Measurements from ENCODE around the gene NOP56. TPM values are rescaled to one million over a fixed set of nuclear protein-coding genes. Genes with fewer than 3 reads are reported as not detected.
A peak's percentile ranks its signal among the peaks of the same experiment; 100 is the strongest.

Gene NOP56
- total and polyA plus RNA-seq, 2 donors (not counting 1 experiment from before 2014, with no cell fraction given): 212 to 247 TPM

DNA sequence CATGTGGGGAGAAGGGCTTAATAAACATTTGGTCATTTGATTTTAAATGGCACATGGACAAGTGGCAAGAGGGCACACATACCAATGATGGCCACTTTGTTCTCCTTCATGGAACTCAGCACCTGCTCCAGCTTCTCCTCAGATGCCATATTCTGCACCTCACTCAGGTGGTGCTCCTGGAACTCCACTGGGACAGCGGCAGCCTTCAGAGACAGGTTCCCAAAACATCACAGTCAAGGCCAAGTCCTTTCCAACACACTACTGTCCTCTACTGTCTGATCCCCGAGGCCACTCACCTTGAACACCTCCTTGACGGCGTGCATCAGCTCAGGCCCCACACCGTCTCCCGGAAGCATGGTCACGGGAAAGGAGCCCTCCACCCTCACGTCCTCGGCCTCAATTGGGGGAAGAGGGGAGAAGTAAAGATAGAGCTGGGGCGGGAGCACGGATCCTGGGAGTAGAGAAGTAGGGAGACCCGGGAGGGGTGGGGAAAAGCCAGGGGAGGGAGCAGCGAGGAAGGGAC lies 11.0 kb downstream of the NOP56 start:
- CTCF ChIA-PET: interaction anchor here (0.6 to 3.4 kb wide), 4 partner anchors 11 to 216 kb away, joined by 3 to 22 read pairs (median 3); partner anchors contain the start of gene NOP56
- Mint-ChIP-seq H3K4me3 (peak overlapping the region; percentile 92), H3K27ac (peak overlapping the region; percentile 98), H3K4me1 (peaks cover 20% of the 10 kb centered on the region), H3K27me3 (peaks cover 7% of the 10 kb centered on the region), H3K9me3 (ENCODE audit: insufficient read depth) (no peaks in the 10 kb centered on the region)
- Histone ChIP-seq H3K9me3 (ENCODE audit: control extremely low read depth in 1 of 3, control insufficient read depth in 2 of 3, insufficient read depth in 1 of 3, low read length in 2 of 3) (no peaks in the 10 kb centered on the region), H4K20me1 (ENCODE audit: control insufficient read depth, insufficient read depth, low read length, poor library complexity, severe bottlenecking) (peaks cover 8% of the 10 kb centered on the region), H3K79me2 (ENCODE audit: control insufficient read depth, insufficient read depth, low read length) (peaks cover 13% of the 10 kb centered on the region), H3K27me3 (replicated peaks in 1 of 4; ENCODE audit: control extremely low read depth in 1 of 4, control insufficient read depth in 3 of 4, insufficient read depth in 4 of 4, low read length in 3 of 4) (peaks cover 0 to 1% (median 0%) of the 10 kb centered on the region in 4 experiments), H3K27ac (ENCODE audit: low read length in 2 of 2) (peak overlapping the region; percentile 88 to 98), H2AFZ (ENCODE audit: insufficient read depth, low read depth, low read length, poor library complexity, severe bottlenecking) (peak overlapping the region; percentile 90), H3K4me3 (ENCODE audit: control extremely low read depth in 1 of 5, extremely low read depth in 1 of 5, insufficient read depth in 1 of 5, low read depth in 2 of 5, low read length in 4 of 5) (peak overlapping the region; percentile 71 to 96 (median 80)), H3K4me2 (replicated peaks; ENCODE audit: low read depth, low read length, poor library complexity, severe bottlenecking) (peak overlapping the region; percentile 96), H3K36me3 (replicated peaks in 1 of 2; ENCODE audit: control extremely low read depth in 1 of 2, control insufficient read depth in 1 of 2, extremely low read depth in 1 of 2, insufficient read depth in 2 of 2, low read length in 1 of 2) (peaks cover 0 to 37% of the 10 kb centered on the region in 2 experiments), H3K4me1 (ENCODE audit: control insufficient read depth in 2 of 2, insufficient read depth in 2 of 2, low read length in 2 of 2) (peaks cover 13 to 14% of the 10 kb centered on the region in 2 donors), H3K9ac (ENCODE audit: low read length) (peak overlapping the region; percentile 79)
- POLR2A ChIA-PET: interaction anchor here (2.0 to 3.8 kb wide), 2 partner anchors 10 to 193 kb away, joined by 6 to 57 read pairs; partner anchors contain the start of genes NOP56 and SNRPB
- TF ChIP-seq, protein P1, sequence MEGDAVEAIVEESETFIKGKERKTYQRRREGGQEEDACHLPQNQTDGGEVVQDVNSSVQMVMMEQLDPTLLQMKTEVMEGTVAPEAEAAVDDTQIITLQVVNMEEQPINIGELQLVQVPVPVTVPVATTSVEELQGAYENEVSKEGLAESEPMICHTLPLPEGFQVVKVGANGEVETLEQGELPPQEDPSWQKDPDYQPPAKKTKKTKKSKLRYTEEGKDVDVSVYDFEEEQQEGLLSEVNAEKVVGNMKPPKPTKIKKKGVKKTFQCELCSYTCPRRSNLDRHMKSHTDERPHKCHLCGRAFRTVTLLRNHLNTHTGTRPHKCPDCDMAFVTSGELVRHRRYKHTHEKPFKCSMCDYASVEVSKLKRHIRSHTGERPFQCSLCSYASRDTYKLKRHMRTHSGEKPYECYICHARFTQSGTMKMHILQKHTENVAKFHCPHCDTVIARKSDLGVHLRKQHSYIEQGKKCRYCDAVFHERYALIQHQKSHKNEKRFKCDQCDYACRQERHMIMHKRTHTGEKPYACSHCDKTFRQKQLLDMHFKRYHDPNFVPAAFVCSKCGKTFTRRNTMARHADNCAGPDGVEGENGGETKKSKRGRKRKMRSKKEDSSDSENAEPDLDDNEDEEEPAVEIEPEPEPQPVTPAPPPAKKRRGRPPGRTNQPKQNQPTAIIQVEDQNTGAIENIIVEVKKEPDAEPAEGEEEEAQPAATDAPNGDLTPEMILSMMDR (IDR thresholded peaks at IDR 0.05): no peak
- no peak for TF ChIP-seq EZH2 (IDR thresholded peaks at IDR 0.05; ENCODE audit: borderline replicate concordance, insufficient read depth, low read depth, low read length, poor library complexity, severe bottlenecking)
- ATAC-seq (ENCODE audit: low read depth): no peak
- intact Hi-C loops (cut with micrococcal nuclease): no loop called here
- DNase-seq: no peak
- 8% methylated on average over 7 of the region's 13 CpGs for WGBS (ENCODE audit: insufficient coverage)

Data from B cell (primary cell).